ENCODE measurements around the gene CILP. TPM values are rescaled to one million over a fixed set of nuclear protein-coding genes. Genes with fewer than 3 reads are reported as not detected.
"Not testable (repeated sequence)": the region's sequence is repeated elsewhere in the genome, so short reads cannot be mapped to it uniquely, and the experiment has no call there.

The CILP gene
- total and polyA plus RNA-seq, 2 donors from 2014 or later, result 0.37 to 1.5 TPM

- FAIRE-seq (no peak), DNase-seq (no peak)
- Histone ChIP-seq H3K27ac (ENCODE audit: low read depth in 2 of 2, low read length in 2 of 2) (no peak overlapping the region), H3K36me3 (ENCODE audit: control insufficient read depth in 2 of 3, insufficient read depth in 3 of 3, low read length in 3 of 3) (no peaks in the 10 kb centered on the region), H3K4me1 (ENCODE audit: control insufficient read depth in 2 of 3, insufficient read depth in 2 of 3, low read depth in 1 of 3, low read length in 3 of 3) (no peaks in the 10 kb centered on the region), H3K9me3 (ENCODE audit: control insufficient read depth in 2 of 3, insufficient read depth in 1 of 3, low read length in 3 of 3) (no peaks in the 10 kb centered on the region), H3K4me3 (ENCODE audit: low read length in 3 of 3) (no peak overlapping the region), H3K27me3 (ENCODE audit: control insufficient read depth, insufficient read depth, low read length) (no peaks in the 10 kb centered on the region), H3K9ac (ENCODE audit: low read length in 3 of 3) (no peak overlapping the region)
- TF ChIP-seq CTCF (IDR thresholded peaks at IDR 0.05; ENCODE audit: borderline replicate concordance, extremely low read depth, insufficient read depth), result no peak
- intact Hi-C loops (cut with DNase I), result loop anchor here (10.0 kb wide), 1 partner anchor 83 kb away; no protein-coding TSS in a partner anchor
These were observed 19.3 kb downstream of the CILP start for GRCh38 chr15:65192016-65192415.

- no peak overlapping the region for H3K4me3 ChIP-seq (ENCODE audit: low read length in 3 of 3)
- DNase-seq, result peak in 4 of 5 donors; percentile 52 to 87 (median 72)
- H3K27ac ChIP-seq (ENCODE audit: low read depth in 2 of 2, low read length in 2 of 2), result no peak overlapping the region
- intact Hi-C loops (cut with DNase I), result no loop called here
- FAIRE-seq, result no peak
- TF ChIP-seq CTCF (IDR thresholded peaks at IDR 0.05; ENCODE audit: borderline replicate concordance, extremely low read depth, insufficient read depth), result peak; percentile 70
- no peaks in the 10 kb centered on the region for H3K36me3 ChIP-seq (ENCODE audit: control insufficient read depth in 2 of 3, insufficient read depth in 3 of 3, low read length in 3 of 3)
- H3K9me3 ChIP-seq (ENCODE audit: control insufficient read depth in 2 of 3, insufficient read depth in 1 of 3, low read length in 3 of 3), result no peaks in the 10 kb centered on the region
- peak overlapping the region in 1 of 3 donors; percentile 65 for H3K9ac ChIP-seq (ENCODE audit: low read length in 3 of 3)
- H3K4me1 ChIP-seq (ENCODE audit: control insufficient read depth in 2 of 3, insufficient read depth in 2 of 3, low read depth in 1 of 3, low read length in 3 of 3), result peaks cover 0 to 2% (median 0%) of the 10 kb centered on the region in 3 donors
- no peaks in the 10 kb centered on the region for H3K27me3 ChIP-seq (ENCODE audit: control insufficient read depth, insufficient read depth, low read length)
These were observed 22.1 kb downstream of the CILP start for GRCh38 chr15:65189102-65189740.

GRCh38 chr15:65188472-65188871, 22.8 kb downstream of the CILP start:
- H3K9ac ChIP-seq (ENCODE audit: low read length in 3 of 3); H3K4me3 ChIP-seq (ENCODE audit: low read length in 3 of 3); H3K4me1 ChIP-seq (ENCODE audit: control insufficient read depth in 2 of 3, insufficient read depth in 2 of 3, low read depth in 1 of 3, low read length in 3 of 3); H3K27me3 ChIP-seq (ENCODE audit: control insufficient read depth, insufficient read depth, low read length); FAIRE-seq; DNase-seq; H3K9me3 ChIP-seq (ENCODE audit: control insufficient read depth in 2 of 3, insufficient read depth in 1 of 3, low read length in 3 of 3); H3K36me3 ChIP-seq (ENCODE audit: control insufficient read depth in 2 of 3, insufficient read depth in 3 of 3, low read length in 3 of 3); H3K27ac ChIP-seq (ENCODE audit: low read depth in 2 of 2, low read length in 2 of 2); intact Hi-C loops (cut with DNase I): not testable (repeated sequence)

GRCh38 chr15:65184868-65185717, 26.2 kb downstream of the CILP start, which contains the start of gene CLPX:
Gene CLPX, minus strand, starts transcription at chr15:65185342. Its CDS starts 189 bp downstream, at chr15:65185153.
- Histone ChIP-seq H3K9me3 (ENCODE audit: control insufficient read depth in 2 of 3, insufficient read depth in 1 of 3, low read length in 3 of 3) (no peaks in the 10 kb centered on the region), H3K36me3 (ENCODE audit: control insufficient read depth in 2 of 3, insufficient read depth in 3 of 3, low read length in 3 of 3) (peaks cover 0 to 2% (median 0%) of the 10 kb centered on the region in 3 donors), H3K4me3 (ENCODE audit: low read length in 3 of 3) (peak within 1 kb of the TSS; percentile 89 to 96 (median 93)), H3K9ac (ENCODE audit: low read length in 3 of 3) (peak within 1 kb of the TSS; percentile 79 to 96 (median 92)), H3K4me1 (ENCODE audit: control insufficient read depth in 2 of 3, insufficient read depth in 2 of 3, low read depth in 1 of 3, low read length in 3 of 3) (peaks cover 0 to 4% (median 0%) of the 10 kb centered on the region in 3 donors), H3K27ac (ENCODE audit: low read depth in 2 of 2, low read length in 2 of 2) (peak within 1 kb of the TSS; percentile 88 to 96), H3K27me3 (ENCODE audit: control insufficient read depth, insufficient read depth, low read length) (no peaks in the 10 kb centered on the region)
- DNase-seq (peak; percentile 93 to 98 (median 96)), FAIRE-seq (no peak)
- intact Hi-C loops (cut with DNase I), result no loop called here
- no peak for TF ChIP-seq CTCF (IDR thresholded peaks at IDR 0.05; ENCODE audit: borderline replicate concordance, extremely low read depth, insufficient read depth)

All from kidney (tissue), 14 donors.